Measurements from ENCODE around the gene GAMT. TPM values are rescaled to one million over a fixed set of nuclear protein-coding genes. Genes with fewer than 3 reads are reported as not detected.

GAMT gene
- total RNA-seq, 1 donor from 2014 or later: 41.5 TPM

GRCh38 chr19:1350867-1351266 is 50.5 kb downstream of the GAMT start:
- DNase-seq (ENCODE audit: low spot score in 2 of 2, unreplicated experiment in 2 of 2): no peak
- TF ChIP-seq, protein P1, sequence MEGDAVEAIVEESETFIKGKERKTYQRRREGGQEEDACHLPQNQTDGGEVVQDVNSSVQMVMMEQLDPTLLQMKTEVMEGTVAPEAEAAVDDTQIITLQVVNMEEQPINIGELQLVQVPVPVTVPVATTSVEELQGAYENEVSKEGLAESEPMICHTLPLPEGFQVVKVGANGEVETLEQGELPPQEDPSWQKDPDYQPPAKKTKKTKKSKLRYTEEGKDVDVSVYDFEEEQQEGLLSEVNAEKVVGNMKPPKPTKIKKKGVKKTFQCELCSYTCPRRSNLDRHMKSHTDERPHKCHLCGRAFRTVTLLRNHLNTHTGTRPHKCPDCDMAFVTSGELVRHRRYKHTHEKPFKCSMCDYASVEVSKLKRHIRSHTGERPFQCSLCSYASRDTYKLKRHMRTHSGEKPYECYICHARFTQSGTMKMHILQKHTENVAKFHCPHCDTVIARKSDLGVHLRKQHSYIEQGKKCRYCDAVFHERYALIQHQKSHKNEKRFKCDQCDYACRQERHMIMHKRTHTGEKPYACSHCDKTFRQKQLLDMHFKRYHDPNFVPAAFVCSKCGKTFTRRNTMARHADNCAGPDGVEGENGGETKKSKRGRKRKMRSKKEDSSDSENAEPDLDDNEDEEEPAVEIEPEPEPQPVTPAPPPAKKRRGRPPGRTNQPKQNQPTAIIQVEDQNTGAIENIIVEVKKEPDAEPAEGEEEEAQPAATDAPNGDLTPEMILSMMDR (IDR thresholded peaks at IDR 0.05; ENCODE audit: unreplicated experiment): no peak
- no peaks in the 10 kb centered on the region for H3K36me3 Mint-ChIP-seq
- H3K4me1 Mint-ChIP-seq: peaks cover 16% of the 10 kb centered on the region
- H3K4me3 Mint-ChIP-seq: no peak overlapping the region
- no peaks in the 10 kb centered on the region for H3K9me3 Mint-ChIP-seq
- H3K27me3 Mint-ChIP-seq (ENCODE audit: low read depth): no peaks in the 10 kb centered on the region
- H3K27ac Mint-ChIP-seq: peak overlapping the region; percentile 23

- H3K27me3 Mint-ChIP-seq (ENCODE audit: low read depth): no peaks in the 10 kb centered on the region
- DNase-seq (ENCODE audit: low spot score in 2 of 2, unreplicated experiment in 2 of 2): no peak
- no peaks in the 10 kb centered on the region for H3K9me3 Mint-ChIP-seq
- H3K36me3 Mint-ChIP-seq: no peaks in the 10 kb centered on the region
- TF ChIP-seq, protein P1 (IDR thresholded peaks at IDR 0.05; ENCODE audit: unreplicated experiment): no peak
- no peak overlapping the region for H3K27ac Mint-ChIP-seq
- no peak overlapping the region for H3K4me3 Mint-ChIP-seq
- H3K4me1 Mint-ChIP-seq: peaks cover 9% of the 10 kb centered on the region
These were observed 52.1 kb downstream of the GAMT start for GRCh38 chr19:1349211-1349610.

Other genes starting within 250 kb of the GAMT start
- 48.5 to 56.1 TPM (median 53.0 TPM) in 3 replicates for gene SBNO2, start 227.3 kb downstream of the GAMT start, total RNA-seq
- gene STK11, start 195.8 kb downstream of the GAMT start, total RNA-seq: 71.7 to 73.0 TPM (median 71.8 TPM) in 3 replicates
- 9.0 to 10.4 TPM (median 9.2 TPM) in 3 replicates for gene CBARP, start 163.5 kb downstream of the GAMT start, total RNA-seq
- gene ATP5F1D, start 159.8 kb downstream of the GAMT start, total RNA-seq: 105 to 115 TPM (median 108 TPM) in 3 replicates
- gene MIDN, start 153.0 kb downstream of the GAMT start, total RNA-seq: 168 to 177 TPM (median 172 TPM) in 3 replicates
- gene CIRBP, start 132.2 kb downstream of the GAMT start, total RNA-seq: 659 to 674 TPM (median 670 TPM) in 3 replicates
- 24.4 to 25.8 TPM (median 25.5 TPM) in 3 replicates for gene FAM174C, start 126.0 kb downstream of the GAMT start, total RNA-seq
- 13.1 to 15.0 TPM (median 14.0 TPM) in 3 replicates for gene EFNA2, start 115.7 kb downstream of the GAMT start, total RNA-seq
- 52.2 to 56.8 TPM (median 55.9 TPM) in 3 replicates for gene NDUFS7, start 17.6 kb downstream of the GAMT start, total RNA-seq
- 130 to 134 TPM (median 131 TPM) in 3 replicates for gene DAZAP1, start 6.0 kb upstream of the GAMT start, total RNA-seq
- 1,014 to 1,040 TPM (median 1,034 TPM) in 3 replicates for gene RPS15, start 36.9 kb upstream of the GAMT start, total RNA-seq
- 2.3 to 2.8 TPM (median 2.4 TPM) in 3 replicates for gene APC2, start 48.6 kb upstream of the GAMT start, total RNA-seq
- 29.4 to 34.2 TPM (median 30.0 TPM) in 3 replicates for gene C19orf25, start 77.7 kb upstream of the GAMT start, total RNA-seq
- 20.9 to 24.0 TPM (median 22.6 TPM) in 3 replicates for gene PCSK4, start 88.8 kb upstream of the GAMT start, total RNA-seq
- gene REEP6, start 89.6 kb upstream of the GAMT start, total RNA-seq: 3.6 to 3.9 TPM (median 3.8 TPM) in 3 replicates
- gene ADAMTSL5, start 111.5 kb upstream of the GAMT start, total RNA-seq: 4.0 to 4.6 TPM (median 4.3 TPM) in 3 replicates
- gene PLK5, start 122.5 kb upstream of the GAMT start, total RNA-seq: 0.38 to 0.51 TPM (median 0.38 TPM) in 3 replicates
- gene MEX3D, start 166.8 kb upstream of the GAMT start, total RNA-seq: 91.7 to 96.3 TPM (median 93.1 TPM) in 3 replicates
- gene MBD3, start 191.3 kb upstream of the GAMT start, total RNA-seq: 103 to 111 TPM (median 105 TPM) in 3 replicates
- 143 to 154 TPM (median 153 TPM) in 3 replicates for gene UQCR11, start 203.9 kb upstream of the GAMT start, total RNA-seq